PC-3 (cell line): ENCODE results near the gene ITGA7. TPM values are rescaled to one million over a fixed set of nuclear protein-coding genes. Genes with fewer than 3 reads are reported as not detected.

Experiments used
- ATAC-seq: fragments of 200-7000 bp; cut with Tn5 transposase; 2 replicates; pipeline ENCODE4 v1.9.1; 2020; ENCODE audit warnings: mild to moderate bottlenecking, moderate library complexity
- BruUV-seq: library from RNA; stranded (reverse); fragments of 400-500 nt; replicated peaks from 2 replicates; lab custom pipeline; 2021; lab: Mats Ljungman, UMichigan
- CTCF ChIA-PET: fragments of 300-600 bp; sonication (Branson Sonifier 250); formaldehyde crosslinking; loops from one replicate; lab custom pipeline; 2022; ENCODE audit warnings: antibody characterized with exemption; lab: Charles Lee
- POLR2A ChIA-PET: fragments of 300-600 bp; sonication (Branson Sonifier 250); formaldehyde crosslinking; loops from one replicate; lab custom pipeline; 2022; ENCODE audit warnings: antibody characterized with exemption; ENCODE audit not compliant: unreplicated experiment; lab: Charles Lee
- DNase-seq: peaks from one replicate; pipeline ENCODE4 v3.0.0-alpha.2; 2015
- H2AFZ ChIP-seq: fragments of 300-600 bp; sonication (generic); 2 replicates; pipeline ENCODE4 v1.6.0; 2016; ENCODE audit warnings: antibody characterized with exemption, low read length
- H3F3A ChIP-seq: fragments of 300-600 bp; sonication (generic); one replicate; pipeline ENCODE4 v1.6.0; 2017; ENCODE audit warnings: antibody characterized with exemption, low read length, control low read depth, mild to moderate bottlenecking; ENCODE audit not compliant: unreplicated experiment
- H3K27ac ChIP-seq: fragments of 300-600 bp; sonication (generic); 2 replicates; pipeline ENCODE4 v1.5.1; 2016; ENCODE audit warnings: mild to moderate bottlenecking, low read length
- H3K27me3 ChIP-seq: fragments of 300-600 bp; sonication (generic); 2 replicates; pipeline ENCODE4 v1.6.1; 2016; ENCODE audit warnings: low read length, mixed read lengths
- H3K36me3 ChIP-seq: fragments of 300-600 bp; sonication (generic); 2 replicates; pipeline ENCODE4 v1.6.1; 2016; ENCODE audit warnings: low read depth, mixed run types, low read length, mixed read lengths
- H3K4me1 ChIP-seq: fragments of 300-600 bp; sonication (generic); 2 replicates; pipeline ENCODE4 v1.5.1; 2016; ENCODE audit warnings: low read length; ENCODE audit not compliant: insufficient read depth
- H3K4me2 ChIP-seq: fragments of 300-600 bp; sonication (generic); 2 replicates; pipeline ENCODE4 v1.6.0; 2016; ENCODE audit warnings: low read length
- H3K4me3 ChIP-seq: fragments of 300-600 bp; sonication (generic); 2 replicates; pipeline ENCODE4 v1.5.1; 2016; ENCODE audit warnings: mild to moderate bottlenecking, low read length, mixed read lengths
- H3K79me2 ChIP-seq: fragments of 300-600 bp; sonication (generic); 2 replicates; pipeline ENCODE4 v1.6.1; 2017; ENCODE audit warnings: low read length, mixed read lengths
- H3K9ac ChIP-seq: fragments of 300-600 bp; sonication (generic); 2 replicates; pipeline ENCODE4 v1.6.0; 2016; ENCODE audit warnings: mild to moderate bottlenecking, low read length
- H3K9me2 ChIP-seq: fragments of 300-600 bp; sonication (generic); replicated peaks from 2 replicates; pipeline ENCODE4 v1.6.1; 2016; ENCODE audit warnings: mixed run types, low read length, mixed read lengths
- H3K9me3 ChIP-seq: fragments of 300-600 bp; sonication (generic); 2 replicates; pipeline ENCODE4 v1.6.1; 2016; ENCODE audit warnings: low read length, mixed read lengths
- H4K20me1 ChIP-seq: fragments of 300-600 bp; sonication (generic); 2 replicates; pipeline ENCODE4 v1.6.1; 2016; ENCODE audit warnings: low read length, mixed read lengths
- CTCF ChIP-seq: fragments of 300-600 bp; sonication (generic); conservative IDR thresholded peaks from 2 replicates; pipeline ENCODE4 v1.5.1; 2017; ENCODE audit warnings: antibody characterized with exemption, low read depth, mild to moderate bottlenecking, low read length
- EZH2 ChIP-seq: fragments of 300-600 bp; sonication (generic); IDR thresholded peaks from one replicate; pipeline ENCODE4 v1.6.1; 2017; ENCODE audit warnings: antibody characterized with exemption, mild to moderate bottlenecking, low read length; ENCODE audit not compliant: unreplicated experiment
- EZH2phosphoT487 ChIP-seq: fragments of 300-600 bp; sonication (generic); IDR thresholded peaks from 2 replicates; pipeline ENCODE4 v1.6.1; 2018; ENCODE audit warnings: mild to moderate bottlenecking, antibody characterized with exemption, low read length, borderline replicate concordance
- intact Hi-C: fragments of 100-400 bp; cut with micrococcal nuclease; formaldehyde crosslinking; loops from 2 replicates; pipeline ENCODE4 v1.9.0; 2023
- total RNA-seq: library from RNA; depleted of rRNA; stranded (reverse); fragments of >200 nt; gene quantifications from 2 replicates; pipeline ENCODE4 v1.2.3, GENCODE V29; 2014

The ITGA7 gene
- total RNA-seq, 1 experiment from 2014 or later = 4.4 TPM

GRCh38 chr12:55748230-55748993, 40.7 kb upstream of the ITGA7 start:
- CTCF ChIA-PET = no interaction called here
- H3K79me2 ChIP-seq = no peaks in the 10 kb centered on the region

DNA sequence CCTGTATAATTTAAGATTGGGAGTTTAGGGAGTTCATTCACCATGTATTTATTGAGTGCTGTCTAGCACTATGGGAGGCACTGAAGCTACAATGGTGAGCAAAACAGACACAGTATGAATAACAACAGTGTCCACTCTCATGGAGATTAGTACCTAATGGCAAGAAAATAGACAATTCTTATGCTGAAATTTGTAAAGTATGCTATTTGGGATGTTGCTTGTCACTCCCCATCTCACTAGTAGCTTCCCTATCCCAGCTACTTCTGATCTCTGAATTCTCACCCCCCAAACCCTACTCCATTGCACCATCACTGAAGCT, 39.2 kb upstream of the ITGA7 start:
- H3K9ac ChIP-seq = no peak overlapping the region
- no peak for DNase-seq
- no peak overlapping the region for H3K27ac ChIP-seq
- ChIA-PET CTCF (no interaction called here), POLR2A (no interaction called here)
- H3K36me3 ChIP-seq = peaks cover 8% of the 10 kb centered on the region; the same call in 1 of the 2 replicates
- no TSS peak for BruUV-seq
- no peaks in the 10 kb centered on the region for H3K9me3 ChIP-seq
- H3K4me2 ChIP-seq = no peak overlapping the region
- TF ChIP-seq EZH2 (no peak), EZH2phosphoT487 (no peak), CTCF (no peak)
- no peaks in the 10 kb centered on the region for H3K27me3 ChIP-seq
- no peak overlapping the region for H2AFZ ChIP-seq
- H3F3A ChIP-seq = no peaks in the 10 kb centered on the region
- intact Hi-C loops = no loop called here
- no peaks in the 10 kb centered on the region for H4K20me1 ChIP-seq
- no peak overlapping the region for H3K4me3 ChIP-seq
- ATAC-seq = no peak
- H3K9me2 ChIP-seq = no peaks in the 10 kb centered on the region
- H3K79me2 ChIP-seq = no peaks in the 10 kb centered on the region
- H3K4me1 ChIP-seq = peaks cover 13% of the 10 kb centered on the region; the same call in 1 of the 2 replicates

More at GRCh38 chr12:55748230-55748993, 40.7 kb upstream of the ITGA7 start:
- BruUV-seq = no TSS peak
- H3F3A ChIP-seq = no peaks in the 10 kb centered on the region
- no peak for ATAC-seq
- peaks cover 19% of the 10 kb centered on the region; the same call in 1 of the 2 replicates for H3K36me3 ChIP-seq
- H3K4me2 ChIP-seq = no peak overlapping the region
- no peak overlapping the region for H3K9ac ChIP-seq
- H3K4me3 ChIP-seq = no peak overlapping the region
- H3K27ac ChIP-seq = no peak overlapping the region
- H3K9me3 ChIP-seq = no peaks in the 10 kb centered on the region
- POLR2A ChIA-PET = no interaction called here
- no peak overlapping the region for H2AFZ ChIP-seq
- intact Hi-C loops = no loop called here
- no peaks in the 10 kb centered on the region for H3K27me3 ChIP-seq
- no peak for DNase-seq
- peaks cover 10% of the 10 kb centered on the region; the same call in 1 of the 2 replicates for H3K4me1 ChIP-seq
- no peaks in the 10 kb centered on the region for H3K9me2 ChIP-seq
- no peak for TF ChIP-seq CTCF
- no peak for TF ChIP-seq EZH2phosphoT487
- no peak for TF ChIP-seq EZH2
- no peaks in the 10 kb centered on the region for H4K20me1 ChIP-seq

- no peaks in the 10 kb centered on the region for H3F3A ChIP-seq
- no peaks in the 10 kb centered on the region for H4K20me1 ChIP-seq
- no peaks in the 10 kb centered on the region for H3K9me3 ChIP-seq
- no peak overlapping the region for H2AFZ ChIP-seq
- ChIA-PET POLR2A (no interaction called here), CTCF (no interaction called here)
- intact Hi-C loops = no loop called here
- DNase-seq = no peak
- no peaks in the 10 kb centered on the region for H3K27me3 ChIP-seq
- peaks cover 6% of the 10 kb centered on the region; the same call in 1 of the 2 replicates for H3K36me3 ChIP-seq
- TF ChIP-seq EZH2phosphoT487 (no peak), EZH2 (no peak), CTCF (no peak)
- no peaks in the 10 kb centered on the region for H3K79me2 ChIP-seq
- no peak overlapping the region for H3K9ac ChIP-seq
- no peak overlapping the region for H3K4me2 ChIP-seq
- no peak for ATAC-seq
- BruUV-seq = no TSS peak
- no peaks in the 10 kb centered on the region for H3K9me2 ChIP-seq
- H3K4me3 ChIP-seq = no peak overlapping the region
- H3K27ac ChIP-seq = no peak overlapping the region
- peaks cover 13% of the 10 kb centered on the region; the same call in 1 of the 2 replicates for H3K4me1 ChIP-seq
Observed at GRCh38 chr12:55746174-55746912, 38.6 kb upstream of the ITGA7 start.
